HT-29 (cell line): ENCODE data around the gene STRN3. TPM values are rescaled to one million over a fixed set of nuclear protein-coding genes. Genes with fewer than 3 reads are reported as not detected.

Experiments used
- DNase-seq: peaks from one replicate; pipeline ENCODE4 v3.0.0-alpha.2; 2015; ENCODE audit warnings: low spot score
- small RNA-seq: library from RNA; depleted of rRNA; stranded (forward); fragments of <200 nt; gene quantifications from one replicate; pipeline ENCODE3, GENCODE V24; 2014
- total RNA-seq: library from RNA; depleted of rRNA; stranded (reverse); fragments of >200 nt; shearing (Covaris generic); gene quantifications from 2 replicates; pipeline ENCODE4 v1.2.3, GENCODE V29; 2014; rRNA removed

Gene STRN3
- total RNA-seq, 1 experiment from 2014 or later = 18.6 TPM

DNA sequence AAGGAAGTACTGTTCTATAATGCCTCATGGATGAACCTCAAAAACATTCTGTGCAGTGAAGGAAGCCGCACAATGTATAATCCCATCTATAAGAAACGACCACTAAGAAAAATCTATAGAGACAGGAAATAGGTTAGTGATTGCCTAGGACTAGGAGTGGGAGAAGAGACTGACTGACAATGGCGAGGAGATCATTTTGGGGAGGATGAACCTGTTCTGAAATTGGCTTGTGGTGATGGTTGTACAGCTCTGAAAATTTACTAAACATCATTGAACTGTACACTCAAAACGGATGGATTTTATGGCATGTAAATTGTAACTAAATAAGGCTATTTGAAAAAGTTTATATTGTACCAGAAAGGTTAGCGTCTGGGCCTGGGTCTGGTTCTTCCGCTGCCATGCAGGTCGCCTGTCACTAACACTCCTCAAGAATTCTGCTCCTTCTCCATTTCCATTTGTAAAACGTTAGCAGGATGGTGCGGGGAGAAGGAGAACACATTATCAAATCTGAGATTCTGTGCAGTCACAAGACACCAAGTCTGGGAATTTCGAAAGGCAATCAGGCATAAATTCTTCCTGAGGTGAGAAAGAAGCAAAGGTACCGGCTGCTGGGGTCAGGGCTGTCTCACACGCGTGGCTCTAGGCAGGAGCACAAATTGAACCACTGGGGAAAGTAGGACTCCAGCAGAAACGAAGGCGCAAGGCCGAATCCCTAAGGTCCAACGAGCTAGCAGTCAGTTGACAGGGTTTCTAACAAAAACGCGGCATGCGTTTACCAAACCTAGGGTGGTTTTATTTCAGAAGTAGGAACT lies 152.7 kb downstream of the STRN3 start:
- no peak for DNase-seq

DNA sequence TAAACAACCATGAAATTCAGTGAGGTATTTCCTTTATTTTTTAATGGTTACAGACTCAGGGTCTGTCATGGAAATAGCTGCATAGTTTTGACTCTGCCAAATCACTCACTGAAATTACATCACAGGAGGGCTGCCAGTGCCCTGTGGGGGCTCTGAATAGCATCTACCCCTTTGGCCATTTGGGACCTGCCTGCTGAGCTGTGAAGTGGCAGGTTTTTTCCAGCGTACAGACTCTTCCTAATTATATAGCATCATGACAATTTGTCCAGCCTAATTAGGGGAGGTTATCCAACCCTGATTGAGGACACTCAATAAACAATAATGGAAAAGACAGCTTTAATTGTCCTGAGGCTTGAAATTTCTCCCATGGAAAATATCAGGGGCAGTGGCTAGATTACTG lies 153.6 kb downstream of the STRN3 start:
- DNase-seq = no peak

DNA sequence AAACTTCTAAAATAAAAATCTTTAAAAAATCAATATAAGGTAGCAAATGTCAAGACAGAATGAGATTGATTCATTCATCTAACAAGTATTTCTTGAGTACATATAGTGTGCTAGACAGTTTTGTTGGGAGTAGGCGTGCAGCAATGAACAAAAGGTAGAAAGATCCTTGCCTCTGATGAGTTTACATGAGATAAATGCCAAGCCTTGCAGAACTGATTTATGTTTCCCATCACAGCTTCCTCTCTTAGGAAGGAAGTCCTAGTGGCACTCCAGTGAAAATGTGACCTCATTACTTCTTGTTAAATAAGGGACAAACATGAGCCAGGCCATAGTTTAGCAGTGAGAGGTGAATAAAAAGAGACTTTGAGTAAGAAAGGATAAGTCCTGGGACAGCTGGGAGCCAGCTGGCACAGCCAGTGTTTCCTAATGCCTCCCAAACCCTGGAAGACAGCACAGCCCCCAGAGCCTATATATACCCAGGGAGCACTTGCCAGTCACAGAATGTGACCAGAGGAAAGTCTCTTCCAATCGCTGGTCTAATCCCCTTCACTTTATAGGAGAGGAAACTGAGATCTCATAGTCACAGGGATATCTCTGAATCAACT lies 156.5 kb downstream of the STRN3 start:
- DNase-seq = no peak

DNA sequence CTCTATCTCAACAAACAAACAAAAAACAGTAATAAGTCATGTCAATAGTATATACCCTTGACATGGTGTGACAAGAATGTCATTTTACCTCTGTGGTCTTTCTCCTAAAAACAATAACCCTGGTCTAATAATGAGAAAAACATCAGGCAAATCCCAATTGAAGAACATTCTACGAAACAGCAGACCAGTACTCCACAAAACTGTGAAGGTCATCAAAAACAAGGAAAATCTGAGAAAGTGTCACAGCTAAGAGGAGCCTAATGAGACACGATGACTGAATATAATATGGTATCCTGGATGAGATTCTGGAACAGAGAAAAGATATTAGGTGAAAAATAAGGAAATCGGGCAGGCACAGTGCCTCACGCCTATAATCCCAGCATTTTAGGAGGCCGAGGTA lies 157.4 kb downstream of the STRN3 start:
- no peak for DNase-seq

DNA sequence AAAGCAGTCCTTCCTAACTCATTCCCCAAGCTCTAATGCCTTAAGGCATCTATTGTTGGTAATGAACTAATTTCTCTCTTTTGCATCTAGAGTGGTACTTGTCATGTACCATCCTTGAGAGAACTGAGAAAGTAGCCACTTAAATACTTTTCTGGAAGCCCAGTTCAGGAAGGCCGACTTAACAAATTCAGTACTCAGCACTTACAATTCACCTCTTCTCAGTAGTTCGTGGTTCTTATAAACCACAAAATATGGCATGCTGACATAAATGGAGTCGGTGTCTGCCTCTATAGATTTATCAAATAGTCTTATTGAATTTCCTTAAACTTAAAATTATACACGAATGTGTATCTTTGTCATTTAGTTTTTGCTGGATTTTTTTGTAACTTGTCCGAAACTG lies 161.2 kb downstream of the STRN3 start:
- DNase-seq = no peak

DNA sequence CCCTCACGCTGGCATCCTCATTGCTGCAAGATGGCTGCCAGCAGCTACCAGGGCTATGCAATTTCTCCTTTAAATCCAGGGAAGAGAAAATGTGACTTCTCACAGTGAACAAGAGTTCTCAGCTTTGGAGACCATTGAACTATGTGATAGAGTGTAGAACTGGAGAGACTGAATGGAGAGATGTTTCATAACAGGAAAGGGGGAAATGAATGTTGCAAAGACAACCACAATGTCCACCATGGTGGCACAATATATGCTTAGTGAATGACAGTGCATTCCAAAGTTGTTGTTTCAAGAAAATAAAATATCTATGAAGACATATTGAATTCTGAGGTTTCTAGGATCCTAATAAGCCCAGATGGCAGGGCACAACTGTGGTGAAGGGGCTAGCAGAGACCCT lies 165.0 kb downstream of the STRN3 start:
- no peak for DNase-seq

DNA sequence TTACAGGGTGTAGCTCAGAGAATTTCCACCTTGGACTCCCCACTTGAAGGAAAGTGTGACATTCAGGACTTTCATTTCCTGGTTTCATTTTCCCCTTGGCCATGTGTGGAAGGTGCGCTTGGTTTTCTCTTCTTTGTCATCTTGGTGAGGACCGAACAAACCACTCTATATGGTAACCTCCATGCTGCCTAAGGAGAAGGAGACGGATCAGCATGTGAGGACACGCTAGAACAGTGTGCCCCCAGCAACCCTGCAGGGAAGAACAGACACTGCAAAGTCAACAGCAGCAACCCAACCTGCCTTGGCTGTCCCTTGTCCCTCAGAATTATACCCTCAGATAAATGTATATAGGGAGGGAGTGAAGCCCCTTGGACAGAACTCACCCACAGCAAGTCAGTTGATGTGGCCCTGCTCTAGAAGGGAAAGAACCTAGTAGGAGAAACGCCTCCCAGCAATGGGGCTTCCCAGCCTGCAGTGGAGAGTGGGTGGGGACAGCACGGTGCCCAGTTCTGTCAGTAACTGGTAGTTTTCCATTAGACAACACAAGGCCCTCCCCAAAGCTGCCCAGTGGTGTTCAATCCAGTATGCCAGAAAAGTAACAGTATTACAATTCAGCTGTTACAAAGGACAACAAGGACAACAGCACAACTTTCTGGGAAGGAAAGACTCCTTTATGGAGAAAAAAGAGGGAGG lies 170.7 kb downstream of the STRN3 start:
- no peak for DNase-seq

DNA sequence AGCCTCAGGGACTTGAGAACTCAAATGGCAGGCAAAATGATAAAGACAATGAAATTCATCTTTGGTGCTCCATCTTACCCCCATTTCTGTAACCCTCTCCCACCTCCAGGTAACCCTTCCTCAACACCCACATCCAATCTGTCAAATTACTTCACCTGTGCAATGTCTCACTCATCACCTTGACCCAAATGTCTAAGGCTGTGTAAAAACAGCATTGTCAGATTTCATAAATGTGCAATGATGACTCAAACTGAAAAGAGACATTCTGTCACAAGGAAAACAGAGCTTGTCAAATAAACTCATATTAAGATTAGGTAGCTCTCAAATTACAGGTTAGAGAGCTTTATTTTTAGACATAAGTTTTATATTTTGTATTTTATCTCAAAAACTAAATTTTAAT lies 171.7 kb downstream of the STRN3 start:
- no peak for DNase-seq

DNA sequence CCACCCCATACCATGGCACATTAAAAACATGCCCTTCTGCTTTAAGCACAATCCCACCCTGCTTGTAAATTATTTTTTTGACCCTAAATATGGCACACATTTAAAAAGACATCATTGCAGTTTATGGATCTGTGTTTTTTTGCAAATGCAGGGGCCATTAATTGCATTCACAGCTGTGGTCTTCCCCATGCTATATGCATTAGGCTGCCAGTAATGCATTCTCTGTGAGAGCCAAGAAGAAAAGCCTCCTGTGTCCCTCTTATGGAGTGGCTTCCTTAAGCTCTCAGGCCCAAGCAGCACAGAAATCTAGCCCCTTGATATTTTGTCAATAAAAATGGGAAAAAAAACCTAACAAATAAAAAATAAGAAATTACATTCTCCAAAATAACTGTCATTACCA lies 172.2 kb downstream of the STRN3 start:
- no peak for DNase-seq

DNA sequence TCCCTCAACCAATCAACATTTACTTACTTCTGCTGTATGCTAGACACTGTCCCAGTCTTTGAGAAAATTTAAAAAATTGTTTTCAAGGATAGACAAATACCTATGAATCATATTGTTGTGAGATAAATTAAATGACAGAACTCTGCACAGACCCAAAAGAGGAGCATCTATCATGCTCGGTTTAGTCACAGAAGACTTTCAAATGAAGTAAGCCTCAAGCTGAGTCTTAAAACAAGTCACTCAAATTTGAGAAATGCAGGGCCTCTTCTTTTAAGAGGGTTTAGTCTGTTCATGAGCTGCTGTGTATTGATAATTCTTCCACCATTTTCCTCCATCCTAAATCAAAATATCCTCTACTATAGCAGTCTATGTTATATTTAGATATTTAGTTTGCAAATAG lies 176.2 kb downstream of the STRN3 start:
- no peak for DNase-seq

DNA sequence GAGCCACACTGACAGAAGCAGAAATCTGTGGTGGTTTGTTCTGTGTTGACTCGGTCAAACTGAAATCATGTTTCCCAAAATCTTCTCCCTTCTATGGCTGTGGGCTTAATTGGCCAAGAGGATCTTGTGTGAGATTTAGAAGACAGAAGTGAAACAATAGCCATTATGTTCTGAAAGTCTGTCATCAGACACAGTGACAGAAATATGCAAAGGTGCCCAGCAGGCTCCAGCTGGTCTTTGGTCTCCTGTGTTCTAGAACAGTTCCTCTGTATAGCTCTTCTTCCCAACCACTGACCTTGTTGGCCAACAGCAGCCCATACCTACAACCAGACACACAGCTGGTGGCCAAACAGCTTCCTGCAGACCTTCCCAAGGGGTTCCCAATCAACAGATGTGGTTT lies 176.8 kb downstream of the STRN3 start:
- DNase-seq = no peak

DNA sequence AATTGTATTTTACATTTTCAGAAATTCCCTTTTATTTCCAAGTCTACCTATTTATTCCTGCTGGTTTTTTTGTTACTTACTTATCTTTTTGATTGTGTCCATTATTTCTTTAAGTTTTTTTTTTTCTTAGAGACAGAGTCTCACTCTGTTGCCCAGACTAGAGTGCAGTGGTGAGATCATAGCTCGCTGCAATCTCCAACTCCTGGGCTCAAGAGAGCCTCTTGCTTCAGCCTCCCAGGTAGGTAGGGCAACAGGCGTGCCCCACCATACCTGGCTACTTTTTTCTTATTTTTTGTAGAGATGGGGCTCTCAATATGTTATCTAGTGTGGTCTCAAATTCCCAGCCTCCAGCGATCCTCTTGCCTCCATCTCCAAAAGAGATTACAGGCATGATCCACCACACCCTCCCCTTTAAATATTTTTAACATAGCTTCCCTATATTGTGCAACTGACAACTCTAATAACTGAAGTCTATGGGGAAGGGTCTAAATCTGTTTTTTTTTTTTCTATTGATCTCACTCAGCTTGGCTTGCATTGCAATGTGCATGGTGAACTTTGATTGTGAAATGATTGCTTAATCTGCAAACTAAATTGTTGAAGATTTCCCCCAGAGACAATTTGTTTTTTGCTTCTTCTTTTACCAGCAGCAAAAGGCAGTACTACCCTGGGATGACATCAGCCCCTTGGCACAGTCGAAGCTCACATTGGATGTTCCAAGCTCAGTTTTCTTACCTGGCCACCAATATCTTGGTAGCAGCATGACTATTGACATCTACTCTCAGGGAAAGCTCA lies 177.5 kb downstream of the STRN3 start:
- no peak for DNase-seq

Small RNA genes within 50 kb of the gene (small RNA-seq; reads per million reads assigned to genes)
- gene HIGD1AP17 (not detected), gene MIR624 (not detected)

Other genes with a start within 250 kb of the STRN3 start
- gene COCH, start 151.8 kb downstream of the STRN3 start, total RNA-seq = 0.81 and 2.0 TPM in 2 replicates
- 2.1 and 2.4 TPM in 2 replicates for gene AP4S1, start 730 bp downstream of the STRN3 start, total RNA-seq
- gene HECTD1, start 181.4 kb upstream of the STRN3 start, total RNA-seq = 73.1 and 75.3 TPM in 2 replicates